Loucy (cell line): ENCODE data around the gene PLK4.

Experiments
- CTCF ChIP-seq: fragments of 200-600 bp; sonication (generic); conservative IDR thresholded peaks from 2 replicates; pipeline ENCODE4 v1.5.1; 2014; ENCODE audit warnings: mild to moderate bottlenecking, antibody characterized with exemption, low read length
- EZH2phosphoT487 ChIP-seq: fragments of 200-600 bp; IDR thresholded peaks from 2 replicates; pipeline ENCODE4 v1.6.1; 2018; ENCODE audit warnings: antibody characterized with exemption, mild to moderate bottlenecking, moderate library complexity, borderline replicate concordance

DNA sequence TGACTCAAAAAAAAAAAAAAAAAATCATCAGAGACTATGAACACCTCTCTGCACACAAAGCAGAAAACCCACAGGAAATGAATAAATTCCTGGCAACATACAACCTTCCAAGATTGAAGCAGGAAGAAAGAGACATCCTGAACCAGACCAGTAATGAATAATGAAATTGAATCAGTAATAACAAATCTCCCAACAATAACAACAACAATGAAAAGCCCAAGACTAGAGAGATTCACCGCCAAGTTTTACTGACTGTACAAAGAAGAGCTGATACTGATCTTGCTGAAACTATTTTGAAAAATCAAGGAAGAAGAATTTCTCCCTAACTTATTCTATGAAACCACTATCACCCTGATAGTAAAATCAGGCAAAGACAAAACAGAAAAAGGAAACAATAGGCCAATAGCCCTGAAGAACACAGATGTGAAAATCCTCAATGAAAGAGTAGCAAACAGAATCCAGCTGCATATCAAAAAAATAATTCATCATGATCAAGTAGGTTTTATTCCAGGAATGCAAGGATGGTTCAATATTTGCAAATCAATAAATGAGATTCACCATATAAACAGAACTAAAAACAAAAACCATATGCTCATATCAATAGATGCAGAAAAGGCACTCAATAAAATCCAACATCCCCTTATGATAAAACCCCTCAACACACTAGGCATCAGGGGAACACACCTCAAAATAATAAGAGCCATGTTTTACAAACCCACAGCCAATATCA, 31.0 kb upstream of the PLK4 start:
- TF ChIP-seq CTCF (no peak), EZH2phosphoT487 (no peak)
